Epithelial cell of proximal tubule (primary cell): ENCODE measurements around the gene LRRN2. TPM values are rescaled to one million over a fixed set of nuclear protein-coding genes. Genes with fewer than 3 reads are reported as not detected.
"Not testable (repeated sequence)": the region's sequence is repeated elsewhere in the genome, so short reads cannot be mapped to it uniquely, and the experiment has no call there.

Experiments
- DNase-seq: peaks from one replicate; pipeline ENCODE4 v3.0.0-alpha.2; 2011; ENCODE audit warnings: low read depth
- H3K4me3 ChIP-seq: 2 replicates; pipeline ENCODE4 v1.5.1; 2011; ENCODE audit warnings: low read depth, mild to moderate bottlenecking, low read length
- total RNA-seq: library from RNA; depleted of rRNA; stranded (reverse); fragments of >200 nt; gene quantifications from 2 replicates; pipeline ENCODE4 v1.2.3, GENCODE V29; 2015
- TF ChIP-seq, protein P1 (sequence below): conservative IDR thresholded peaks from 2 replicates; pipeline ENCODE4 v1.5.1; 2012; ENCODE audit warnings: low read depth, mild to moderate bottlenecking, low read length

The LRRN2 gene
- total RNA-seq, 1 donor from 2014 or later = 5.4 TPM

DNA sequence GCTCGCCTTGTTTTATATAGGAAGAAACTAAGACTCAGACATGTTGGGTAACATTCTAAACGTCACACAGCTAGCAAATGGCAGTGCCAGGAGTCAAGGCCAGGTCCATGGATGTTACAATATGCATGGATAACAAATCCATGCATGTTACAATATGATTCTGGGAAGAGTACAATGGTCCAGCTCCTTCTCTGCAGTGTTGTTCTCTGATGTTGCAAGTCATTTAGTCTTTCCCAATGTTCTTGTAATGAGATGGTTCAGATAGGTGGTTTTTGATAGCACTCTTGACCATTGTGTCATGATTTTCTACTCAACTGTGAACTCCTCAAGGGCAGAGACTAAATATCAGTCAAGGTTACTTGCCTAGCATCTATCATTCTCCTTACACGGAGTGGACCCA, 15.7 kb upstream of the LRRN2 start:
- TF ChIP-seq, protein P1, sequence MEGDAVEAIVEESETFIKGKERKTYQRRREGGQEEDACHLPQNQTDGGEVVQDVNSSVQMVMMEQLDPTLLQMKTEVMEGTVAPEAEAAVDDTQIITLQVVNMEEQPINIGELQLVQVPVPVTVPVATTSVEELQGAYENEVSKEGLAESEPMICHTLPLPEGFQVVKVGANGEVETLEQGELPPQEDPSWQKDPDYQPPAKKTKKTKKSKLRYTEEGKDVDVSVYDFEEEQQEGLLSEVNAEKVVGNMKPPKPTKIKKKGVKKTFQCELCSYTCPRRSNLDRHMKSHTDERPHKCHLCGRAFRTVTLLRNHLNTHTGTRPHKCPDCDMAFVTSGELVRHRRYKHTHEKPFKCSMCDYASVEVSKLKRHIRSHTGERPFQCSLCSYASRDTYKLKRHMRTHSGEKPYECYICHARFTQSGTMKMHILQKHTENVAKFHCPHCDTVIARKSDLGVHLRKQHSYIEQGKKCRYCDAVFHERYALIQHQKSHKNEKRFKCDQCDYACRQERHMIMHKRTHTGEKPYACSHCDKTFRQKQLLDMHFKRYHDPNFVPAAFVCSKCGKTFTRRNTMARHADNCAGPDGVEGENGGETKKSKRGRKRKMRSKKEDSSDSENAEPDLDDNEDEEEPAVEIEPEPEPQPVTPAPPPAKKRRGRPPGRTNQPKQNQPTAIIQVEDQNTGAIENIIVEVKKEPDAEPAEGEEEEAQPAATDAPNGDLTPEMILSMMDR = no peak
- DNase-seq = no peak
- H3K4me3 ChIP-seq = no peak overlapping the region

DNA sequence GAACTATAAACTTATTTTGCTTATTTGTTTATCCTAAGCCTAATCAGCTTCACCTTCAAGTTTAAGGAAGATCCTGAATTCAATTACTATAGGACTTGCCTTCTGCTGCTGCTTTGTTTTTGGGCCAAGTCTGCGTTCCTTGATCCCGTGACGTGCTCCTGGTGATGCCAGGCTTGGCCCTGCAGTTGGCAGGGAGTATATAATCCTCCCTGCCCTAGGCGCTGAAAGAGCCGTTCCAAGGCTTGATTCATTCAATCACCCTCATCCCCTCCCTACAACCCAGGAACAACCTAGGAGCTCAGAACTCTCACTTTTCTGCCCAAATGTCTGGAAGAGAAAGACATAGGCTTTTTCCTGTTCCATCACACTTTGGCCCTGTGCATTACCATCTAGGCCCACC, 12.4 kb upstream of the LRRN2 start:
- no peak for DNase-seq
- TF ChIP-seq, protein P1 = no peak
- H3K4me3 ChIP-seq = no peak overlapping the region

DNA sequence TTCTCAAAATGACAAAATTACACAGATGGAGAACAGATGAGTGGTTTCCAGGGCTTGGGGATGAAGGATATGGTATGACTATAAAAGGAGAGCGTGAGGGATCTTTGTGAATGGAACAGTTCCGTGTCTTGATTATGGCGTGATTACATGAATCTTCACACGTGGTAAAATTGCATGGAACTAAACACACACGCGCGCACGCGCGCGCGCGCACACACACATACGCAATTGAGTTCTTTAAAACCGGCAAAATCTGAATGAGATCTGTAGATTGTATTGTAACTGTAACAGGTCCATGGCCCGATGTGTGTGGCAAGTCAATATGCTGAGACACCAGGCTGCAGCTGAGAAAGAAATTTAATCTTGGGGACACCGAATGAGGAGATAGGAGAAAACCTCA, 11.1 kb upstream of the LRRN2 start:
- DNase-seq = no peak
- H3K4me3 ChIP-seq = no peak overlapping the region
- TF ChIP-seq, protein P1 = no peak

DNA sequence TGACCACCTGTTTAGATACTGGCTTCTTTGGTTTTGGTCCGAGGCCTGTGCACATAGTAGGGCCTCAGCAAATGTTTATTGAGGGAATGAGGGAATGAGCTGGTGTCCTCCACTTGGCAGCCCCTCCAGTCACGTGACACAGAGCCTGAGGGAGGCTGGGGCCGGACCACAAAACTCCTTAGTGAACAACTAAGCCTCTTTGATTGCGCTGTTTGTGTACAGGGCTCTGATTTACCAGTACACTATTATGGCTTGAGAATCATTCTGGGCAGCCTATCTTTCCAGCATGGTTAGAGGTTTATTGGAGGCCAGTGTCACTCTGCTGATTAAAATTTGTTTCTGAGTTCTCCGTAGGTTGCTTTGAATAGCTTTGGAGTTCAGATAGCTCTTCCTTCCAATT, 10.2 kb upstream of the LRRN2 start:
- no peak overlapping the region for H3K4me3 ChIP-seq
- no peak for DNase-seq
- TF ChIP-seq, protein P1 = no peak

DNA sequence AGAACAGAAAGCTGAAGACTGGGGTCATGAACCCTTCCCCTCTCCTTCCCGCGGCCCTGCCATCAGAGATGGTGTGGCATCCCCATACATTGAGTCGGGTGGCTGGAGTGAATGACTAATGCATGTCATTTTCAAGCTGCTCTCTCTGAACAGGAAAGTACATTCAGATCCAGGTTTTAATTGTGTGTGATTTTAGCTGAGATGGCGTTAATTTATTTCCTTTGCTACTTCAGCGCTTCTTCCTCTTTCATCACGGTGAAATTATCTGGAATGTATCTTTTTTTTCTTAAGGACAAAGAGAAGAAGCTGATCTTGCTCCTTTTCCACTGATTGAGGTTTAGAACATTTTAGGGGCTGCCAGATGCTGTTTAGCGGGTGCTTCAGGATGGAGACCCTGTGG, 8.6 kb upstream of the LRRN2 start:
- TF ChIP-seq, protein P1 = no peak
- DNase-seq = no peak
- H3K4me3 ChIP-seq = no peak overlapping the region

DNA sequence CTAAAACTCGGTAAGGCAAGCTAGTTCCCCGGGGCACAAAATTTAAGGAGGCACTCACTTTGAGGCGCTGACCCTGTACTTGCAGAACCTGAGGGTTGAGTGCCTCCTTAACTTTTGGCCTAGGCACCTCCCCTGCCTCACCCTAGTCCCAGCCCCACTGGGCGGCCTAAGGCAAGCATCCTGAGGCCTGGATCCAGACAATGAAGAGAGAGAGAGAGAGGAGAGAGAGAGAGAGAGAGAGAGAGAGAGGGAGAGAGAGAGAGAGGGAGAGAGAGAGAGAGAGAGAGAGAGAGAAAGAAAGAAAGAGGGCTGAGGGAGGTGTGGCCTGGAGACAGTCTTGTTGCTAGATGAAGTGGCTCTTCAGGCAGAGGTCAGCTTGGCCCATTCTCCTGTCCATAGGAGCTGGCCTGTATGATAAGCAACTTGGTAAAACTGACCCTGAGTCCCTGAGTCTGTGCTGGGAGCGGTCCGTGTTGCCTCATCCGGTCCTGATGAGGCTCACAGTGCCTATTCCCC, 7.4 kb upstream of the LRRN2 start:
- TF ChIP-seq, protein P1 = no peak
- DNase-seq = no peak

DNA sequence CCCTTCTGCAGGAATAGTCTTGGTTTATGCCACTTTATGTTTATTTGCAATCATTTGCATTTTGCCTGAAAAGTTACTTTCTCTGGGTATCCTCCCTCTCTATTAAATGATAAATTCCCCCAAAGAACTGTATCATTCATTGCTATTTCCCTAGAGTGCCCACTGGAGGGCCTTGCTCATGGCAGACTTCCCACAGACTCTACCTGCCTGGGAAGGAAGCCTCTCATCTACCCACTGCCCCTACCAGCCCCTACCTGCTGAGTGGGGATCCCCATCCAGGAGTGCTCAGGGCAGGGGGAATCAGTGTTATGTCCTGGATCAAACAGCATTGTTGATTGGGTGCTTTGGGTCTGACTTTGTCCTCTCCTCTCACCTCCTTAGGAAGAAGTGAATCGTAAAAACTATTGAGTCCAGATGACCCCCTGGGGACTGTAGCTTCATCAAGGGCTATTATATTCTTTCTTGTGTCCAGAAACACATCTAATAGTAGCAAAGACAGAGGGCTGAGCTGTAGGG, 6.8 kb upstream of the LRRN2 start:
- TF ChIP-seq, protein P1 = peak; percentile 50
- no peak for DNase-seq
- no peak overlapping the region for H3K4me3 ChIP-seq

More for the DNA sequence above, 7.4 kb upstream of the LRRN2 start:
- no peak overlapping the region for H3K4me3 ChIP-seq

DNA sequence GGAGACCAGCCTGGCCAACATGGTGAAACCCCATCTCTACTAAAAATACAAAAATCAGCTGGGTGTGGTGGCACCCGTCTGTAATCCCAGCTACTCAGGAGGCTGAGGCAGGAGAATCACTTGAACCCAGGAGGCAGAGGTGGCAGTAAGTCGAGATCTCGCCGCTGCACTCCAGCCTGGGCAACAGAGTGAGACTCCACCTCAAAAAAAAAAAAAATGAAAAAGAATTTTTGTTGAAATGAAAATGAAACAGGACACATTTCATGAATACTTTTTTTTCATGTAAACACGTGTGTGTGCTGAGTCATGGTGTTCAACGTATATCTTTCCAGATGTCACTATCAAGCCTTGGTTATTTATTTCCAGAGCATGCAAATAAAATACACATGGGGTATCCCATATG, 5.8 kb upstream of the LRRN2 start:
- not testable (repeated sequence) for DNase-seq, H3K4me3 ChIP-seq
